Endothelial cell (in vitro differentiated cells): Measurements from ENCODE around the gene SOX18. TPM values are rescaled to one million over a fixed set of nuclear protein-coding genes. Genes with fewer than 3 reads are reported as not detected.

Experiments used
- DNase-seq: peaks from one replicate; pipeline ENCODE4 v3.0.0; 2021; ENCODE audit warnings: low spot score
- H3K27ac Mint-ChIP-seq: one replicate; pipeline ENCODE4 v1.8.0; 2021; ENCODE audit warnings: mixed read lengths, inconsistent platforms; ENCODE audit not compliant: unreplicated experiment
- H3K27me3 Mint-ChIP-seq: one replicate; pipeline ENCODE4 v1.8.0; 2021; ENCODE audit warnings: mild to moderate bottlenecking, moderate library complexity, mixed read lengths, inconsistent platforms; ENCODE audit not compliant: unreplicated experiment
- H3K36me3 Mint-ChIP-seq: one replicate; pipeline ENCODE4 v1.8.0; 2021; ENCODE audit warnings: mild to moderate bottlenecking, low read depth, mixed read lengths, inconsistent platforms; ENCODE audit not compliant: unreplicated experiment
- H3K4me1 Mint-ChIP-seq: one replicate; pipeline ENCODE4 v1.8.0; 2021; ENCODE audit warnings: mild to moderate bottlenecking, mixed read lengths, inconsistent platforms; ENCODE audit not compliant: unreplicated experiment
- H3K4me3 Mint-ChIP-seq: one replicate; pipeline ENCODE4 v1.8.0; 2021; ENCODE audit warnings: mild to moderate bottlenecking, mixed read lengths, inconsistent platforms; ENCODE audit not compliant: unreplicated experiment
- H3K9me3 Mint-ChIP-seq: one replicate; pipeline ENCODE4 v1.8.0; 2021; ENCODE audit warnings: mixed read lengths, inconsistent platforms; ENCODE audit not compliant: unreplicated experiment
- CTCF ChIP-seq: fragments of 200-600 bp; sonication (generic); IDR thresholded peaks from one replicate; pipeline ENCODE4 v1.5.0; 2021; ENCODE audit warnings: antibody characterized with exemption; ENCODE audit not compliant: unreplicated experiment
- microRNA-seq: library from miRNA; unstranded; fragments of <30 nt; microRNA quantifications from one replicate; pipeline ENCODE4, GENCODE V29; 2020; ENCODE audit not compliant: unreplicated experiment
- total RNA-seq: library from RNA; stranded (reverse); fragmentation: NEBNext Ultra II Directional; extraction: Animal tissue kit (Norgen Biotek cat#: 25700); gene quantifications from one replicate; pipeline ENCODE4 v1.2.1, GENCODE V29; 2021; ENCODE audit not compliant: unreplicated experiment

SOX18 gene
- total RNA-seq, 1 donor from 2014 or later: 149 TPM

- peaks cover 16% of the 10 kb centered on the region for H3K4me1 Mint-ChIP-seq
- DNase-seq: no peak
- no peak for TF ChIP-seq CTCF
- no peak overlapping the region for H3K27ac Mint-ChIP-seq
- no peaks in the 10 kb centered on the region for H3K9me3 Mint-ChIP-seq
- H3K27me3 Mint-ChIP-seq: no peaks in the 10 kb centered on the region
- no peak overlapping the region for H3K4me3 Mint-ChIP-seq
- H3K36me3 Mint-ChIP-seq: peaks cover 28% of the 10 kb centered on the region
Observed at GRCh38 chr20:64001607-64002011, 47.8 kb downstream of the SOX18 start.

GRCh38 chr20:64000906-64001305, 48.5 kb downstream of the SOX18 start:
- peaks cover 16% of the 10 kb centered on the region for H3K4me1 Mint-ChIP-seq
- no peak for DNase-seq
- H3K9me3 Mint-ChIP-seq: no peaks in the 10 kb centered on the region
- no peaks in the 10 kb centered on the region for H3K27me3 Mint-ChIP-seq
- no peak overlapping the region for H3K4me3 Mint-ChIP-seq
- TF ChIP-seq CTCF: no peak
- H3K27ac Mint-ChIP-seq: no peak overlapping the region
- peaks cover 29% of the 10 kb centered on the region for H3K36me3 Mint-ChIP-seq

Small RNAs within 50 kb of the gene (microRNA-seq; reads per million reads assigned to microRNA genes)
- gene MIR6813: 5.4 reads per million, percentile 50 among the genes with 10 or more reads in this experiment

Other genes starting within 250 kb of the SOX18 start
- gene ZBTB46, start 218.4 kb downstream of the SOX18 start, total RNA-seq: 42.1 TPM
- gene ABHD16B, start 188.1 kb downstream of the SOX18 start, total RNA-seq: not detected
- gene TPD52L2, start 184.4 kb downstream of the SOX18 start, total RNA-seq: 85.5 TPM
- 54.4 TPM for gene DNAJC5, start 154.5 kb downstream of the SOX18 start, total RNA-seq
- 40.1 TPM for gene UCKL1, start 93.2 kb downstream of the SOX18 start, total RNA-seq
- 40.8 TPM for gene ZNF512B, start 79.7 kb downstream of the SOX18 start, total RNA-seq
- 5.0 TPM for gene SAMD10, start 70.0 kb downstream of the SOX18 start, total RNA-seq
- 73.4 TPM for gene PRPF6, start 68.5 kb downstream of the SOX18 start, total RNA-seq
- gene C20orf204, start 13.5 kb downstream of the SOX18 start, total RNA-seq: 14.2 TPM
- gene TCEA2, start 13.6 kb upstream of the SOX18 start, total RNA-seq: 123 TPM
- gene RGS19, start 29.9 kb upstream of the SOX18 start, total RNA-seq: 26.2 TPM
- 10.2 TPM for gene OPRL1, start 30.4 kb upstream of the SOX18 start, total RNA-seq
- not detected for gene LKAAEAR1, start 34.8 kb upstream of the SOX18 start, total RNA-seq
- gene NPBWR2, start 57.9 kb upstream of the SOX18 start, total RNA-seq: not detected
- 0.74 TPM for gene MYT1, start 114.8 kb upstream of the SOX18 start, total RNA-seq
- 104 TPM for gene PCMTD2, start 206.1 kb upstream of the SOX18 start, total RNA-seq